DND-41 (cell line): ENCODE data around the gene SHISA6.

Experiments used
- ATAC-seq: fragments of 200-7000 bp; cut with Tn5 transposase; 3 replicates; pipeline ENCODE4 v1.9.1; 2021; ENCODE audit warnings: low read depth; ENCODE audit not compliant: insufficient read depth
- DNase-seq: peaks from one replicate; pipeline ENCODE4 v3.0.0-alpha.2; 2020
- H2AFZ ChIP-seq: 2 replicates; pipeline ENCODE4 v1.6.0; 2012; ENCODE audit warnings: low read depth, low read length
- H3K27ac ChIP-seq: 2 replicates; pipeline ENCODE4 v1.5.1; 2012; ENCODE audit warnings: low read length, inconsistent platforms
- H3K27me3 ChIP-seq: fragments of 200-600 bp; sonication (generic); 2 replicates; pipeline ENCODE4 v1.6.0; 2012; ENCODE audit warnings: low read length, mild to moderate bottlenecking, inconsistent platforms; ENCODE audit not compliant: insufficient read depth, poor library complexity
- H3K36me3 ChIP-seq: 2 replicates; pipeline ENCODE4 v1.5.1; 2012; ENCODE audit warnings: low read length, inconsistent platforms; ENCODE audit not compliant: insufficient read depth
- H3K4me1 ChIP-seq: 2 replicates; pipeline ENCODE4 v1.5.1; 2012; ENCODE audit warnings: mild to moderate bottlenecking, low read length; ENCODE audit not compliant: insufficient read depth
- H3K4me2 ChIP-seq: 2 replicates; pipeline ENCODE4 v1.6.0; 2012; ENCODE audit warnings: mild to moderate bottlenecking, moderate library complexity, low read length, inconsistent platforms; ENCODE audit not compliant: insufficient read depth
- H3K4me3 ChIP-seq, 2 experiments: fragments of 200-600 bp in 1 of 2; shearing (Covaris generic) in 1 of 2; 2 replicates each; pipeline ENCODE4 v1.5.1; 2012 to 2016; ENCODE audit warnings: inconsistent platforms in 2 of 2, low read length in 2 of 2, mild to moderate bottlenecking in 2 of 2, low read depth in 1 of 2, moderate library complexity in 1 of 2
- H3K79me2 ChIP-seq: 2 replicates; pipeline ENCODE4 v1.6.0; 2012; ENCODE audit warnings: low read length, inconsistent platforms; ENCODE audit not compliant: insufficient read depth
- H3K9ac ChIP-seq: 2 replicates; pipeline ENCODE4 v1.6.0; 2012; ENCODE audit warnings: low read depth, mild to moderate bottlenecking, inconsistent platforms, low read length, moderate library complexity
- H3K9me3 ChIP-seq: 2 replicates; pipeline ENCODE4 v1.5.1; 2012; ENCODE audit warnings: low read length, moderate library complexity, mild to moderate bottlenecking, inconsistent platforms; ENCODE audit not compliant: insufficient read depth, severe bottlenecking
- H4K20me1 ChIP-seq: 2 replicates; pipeline ENCODE4 v1.6.0; 2012; ENCODE audit warnings: low read length; ENCODE audit not compliant: insufficient read depth
- EZH2 ChIP-seq: IDR thresholded peaks from 3 replicates; pipeline ENCODE4 v1.6.1; 2012; ENCODE audit warnings: borderline replicate concordance, low read depth, mild to moderate bottlenecking, moderate library complexity, low read length, inconsistent platforms; ENCODE audit not compliant: severe bottlenecking
- TF ChIP-seq, protein P1 (sequence below): IDR thresholded peaks from 2 replicates; pipeline ENCODE4 v1.5.1; 2012; ENCODE audit warnings: borderline replicate concordance, low read length, moderate library complexity, mild to moderate bottlenecking; ENCODE audit not compliant: poor library complexity, severe bottlenecking; ENCODE audit errors: extremely low read depth

The SHISA6 gene

DNA sequence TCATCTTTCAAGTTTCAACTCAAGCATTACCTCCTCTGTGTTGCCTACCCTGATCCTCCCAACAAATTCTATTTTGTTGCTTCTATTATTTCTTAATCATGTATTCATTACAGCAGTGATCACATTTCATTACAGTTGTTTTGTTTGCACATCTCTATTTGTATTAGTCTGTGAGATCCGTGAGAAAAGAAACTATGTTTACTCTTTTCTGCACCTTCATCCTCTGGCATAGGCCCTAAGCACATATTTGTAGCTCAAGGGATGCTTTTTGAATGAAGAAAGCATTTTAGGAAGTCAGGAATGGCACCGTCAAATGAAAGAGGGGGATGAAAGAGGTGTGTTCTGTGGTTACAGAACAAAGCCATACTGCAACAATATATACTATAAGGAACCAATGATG, 110.5 kb downstream of the SHISA6 start:
- TF ChIP-seq, protein P1, sequence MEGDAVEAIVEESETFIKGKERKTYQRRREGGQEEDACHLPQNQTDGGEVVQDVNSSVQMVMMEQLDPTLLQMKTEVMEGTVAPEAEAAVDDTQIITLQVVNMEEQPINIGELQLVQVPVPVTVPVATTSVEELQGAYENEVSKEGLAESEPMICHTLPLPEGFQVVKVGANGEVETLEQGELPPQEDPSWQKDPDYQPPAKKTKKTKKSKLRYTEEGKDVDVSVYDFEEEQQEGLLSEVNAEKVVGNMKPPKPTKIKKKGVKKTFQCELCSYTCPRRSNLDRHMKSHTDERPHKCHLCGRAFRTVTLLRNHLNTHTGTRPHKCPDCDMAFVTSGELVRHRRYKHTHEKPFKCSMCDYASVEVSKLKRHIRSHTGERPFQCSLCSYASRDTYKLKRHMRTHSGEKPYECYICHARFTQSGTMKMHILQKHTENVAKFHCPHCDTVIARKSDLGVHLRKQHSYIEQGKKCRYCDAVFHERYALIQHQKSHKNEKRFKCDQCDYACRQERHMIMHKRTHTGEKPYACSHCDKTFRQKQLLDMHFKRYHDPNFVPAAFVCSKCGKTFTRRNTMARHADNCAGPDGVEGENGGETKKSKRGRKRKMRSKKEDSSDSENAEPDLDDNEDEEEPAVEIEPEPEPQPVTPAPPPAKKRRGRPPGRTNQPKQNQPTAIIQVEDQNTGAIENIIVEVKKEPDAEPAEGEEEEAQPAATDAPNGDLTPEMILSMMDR, result no peak
- no peak for TF ChIP-seq EZH2
- no peaks in the 10 kb centered on the region for H3K27me3 ChIP-seq
- no peak overlapping the region for H3K27ac ChIP-seq
- H3K4me2 ChIP-seq, result no peak overlapping the region
- no peaks in the 10 kb centered on the region for H3K36me3 ChIP-seq
- no peaks in the 10 kb centered on the region for H3K4me1 ChIP-seq
- DNase-seq (no peak), ATAC-seq (no peak)
- no peaks in the 10 kb centered on the region for H3K79me2 ChIP-seq
- no peaks in the 10 kb centered on the region for H4K20me1 ChIP-seq
- H3K9ac ChIP-seq, result no peak overlapping the region
- no peak overlapping the region for H2AFZ ChIP-seq
- H3K9me3 ChIP-seq, result no peaks in the 10 kb centered on the region
- no peak overlapping the region for H3K4me3 ChIP-seq

DNA sequence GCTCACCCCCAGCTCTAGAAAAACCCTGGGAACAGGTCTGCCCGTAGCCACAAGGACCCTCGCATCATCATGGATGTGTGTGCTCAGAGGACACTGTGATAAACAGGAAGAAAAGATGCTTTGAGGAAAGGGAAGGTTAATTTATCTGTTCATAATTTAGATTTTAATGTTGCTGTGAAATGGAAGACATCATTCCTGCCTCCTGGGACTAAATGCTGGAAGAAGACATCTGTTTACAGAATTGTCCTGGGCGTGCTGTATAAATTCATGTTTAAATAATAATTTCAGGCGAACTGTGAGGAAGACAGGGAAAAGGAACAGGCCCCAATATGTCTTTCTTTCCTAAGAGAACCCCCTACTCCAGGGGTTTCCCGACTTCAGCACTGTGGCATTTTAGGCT, 112.6 kb downstream of the SHISA6 start:
- Histone ChIP-seq H3K27me3 (no peaks in the 10 kb centered on the region), H4K20me1 (no peaks in the 10 kb centered on the region), H3K4me2 (no peak overlapping the region), H3K4me3 (no peak overlapping the region), H3K27ac (no peak overlapping the region), H3K9me3 (no peaks in the 10 kb centered on the region), H3K79me2 (no peaks in the 10 kb centered on the region), H3K4me1 (no peaks in the 10 kb centered on the region), H2AFZ (no peak overlapping the region), H3K9ac (no peak overlapping the region), H3K36me3 (no peaks in the 10 kb centered on the region)
- DNase-seq, result no peak
- ATAC-seq, result no peak
- TF ChIP-seq, protein P1, result no peak
- no peak for TF ChIP-seq EZH2

DNA sequence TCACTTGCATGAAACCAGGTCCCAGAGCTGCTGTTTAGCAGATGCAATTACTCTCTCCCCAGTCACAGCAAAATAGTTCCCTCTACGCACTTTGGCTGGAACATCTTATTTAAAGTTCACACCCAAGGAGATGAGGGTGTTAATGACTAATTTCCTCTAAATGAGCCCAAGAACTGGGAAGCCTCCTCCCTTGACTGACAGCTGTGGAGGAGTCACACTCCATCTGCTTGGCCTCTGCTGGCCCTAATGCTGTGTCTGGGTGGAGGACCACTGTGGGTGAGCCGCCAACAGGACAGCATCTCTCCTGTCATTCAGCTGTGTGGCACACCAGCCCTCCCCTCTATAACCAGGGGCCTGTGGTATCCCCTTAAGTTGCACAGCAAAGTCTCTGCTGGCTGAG, 115.4 kb downstream of the SHISA6 start:
- no peak for TF ChIP-seq EZH2
- TF ChIP-seq, protein P1, result no peak
- Histone ChIP-seq H4K20me1 (no peaks in the 10 kb centered on the region), H3K4me1 (no peaks in the 10 kb centered on the region), H3K27me3 (no peaks in the 10 kb centered on the region), H3K4me3 (no peak overlapping the region), H3K4me2 (no peak overlapping the region), H3K27ac (no peak overlapping the region), H3K36me3 (no peaks in the 10 kb centered on the region), H3K79me2 (no peaks in the 10 kb centered on the region), H3K9ac (no peak overlapping the region), H2AFZ (no peak overlapping the region), H3K9me3 (no peaks in the 10 kb centered on the region)
- ATAC-seq (no peak), DNase-seq (no peak)

DNA sequence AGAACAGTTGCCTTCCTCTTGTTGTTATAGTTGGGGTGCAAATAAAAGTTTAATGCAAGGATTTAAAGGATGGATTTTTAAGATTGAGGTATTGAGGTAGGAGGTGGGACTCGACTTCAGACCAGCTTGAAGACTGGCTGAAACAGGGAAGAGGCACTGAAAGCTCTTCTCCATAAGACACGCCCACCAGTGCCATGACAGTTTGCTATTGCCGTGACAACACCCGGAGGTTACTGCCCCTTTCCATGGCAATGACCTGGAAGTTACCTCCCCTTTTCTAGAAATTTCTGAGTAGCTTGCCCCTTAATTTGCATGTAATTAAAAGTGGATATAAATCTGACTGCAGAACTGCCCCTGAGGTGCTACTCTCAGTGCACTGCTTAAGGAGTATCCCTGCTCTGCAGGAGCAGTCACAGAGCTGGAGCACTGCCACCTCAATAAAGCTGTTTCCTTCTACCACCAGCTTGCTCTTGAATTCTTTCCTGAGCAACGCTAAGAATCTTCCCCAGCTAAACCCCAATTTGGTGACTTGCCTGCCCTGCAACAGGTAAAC, 122.6 kb downstream of the SHISA6 start:
- H3K27ac ChIP-seq, result no peak overlapping the region
- ATAC-seq (no peak), DNase-seq (no peak)

More for the DNA sequence above, 122.6 kb downstream of the SHISA6 start:
- Histone ChIP-seq H3K9me3 (no peaks in the 10 kb centered on the region), H3K27me3 (no peaks in the 10 kb centered on the region), H2AFZ (no peak overlapping the region), H3K4me1 (no peaks in the 10 kb centered on the region), H4K20me1 (no peaks in the 10 kb centered on the region), H3K9ac (no peak overlapping the region), H3K4me2 (no peak overlapping the region), H3K79me2 (no peaks in the 10 kb centered on the region), H3K4me3 (no peak overlapping the region), H3K36me3 (no peaks in the 10 kb centered on the region)
- no peak for TF ChIP-seq EZH2
- TF ChIP-seq, protein P1, result no peak
